PC-3 (cell line): ENCODE measurements around the gene DIAPH3. TPM values are rescaled to one million over a fixed set of nuclear protein-coding genes. Genes with fewer than 3 reads are reported as not detected.

ENCODE experiments used
- ATAC-seq: fragments of 200-7000 bp; cut with Tn5 transposase; 2 replicates; pipeline ENCODE4 v1.9.1; 2020; ENCODE audit warnings: mild to moderate bottlenecking, moderate library complexity
- BruUV-seq: library from RNA; stranded (reverse); fragments of 400-500 nt; replicated peaks from 2 replicates; lab custom pipeline; 2021; lab: Mats Ljungman, UMichigan
- CTCF ChIA-PET: fragments of 300-600 bp; sonication (Branson Sonifier 250); formaldehyde crosslinking; loops from one replicate; lab custom pipeline; 2022; ENCODE audit warnings: antibody characterized with exemption; lab: Charles Lee
- POLR2A ChIA-PET: fragments of 300-600 bp; sonication (Branson Sonifier 250); formaldehyde crosslinking; loops from one replicate; lab custom pipeline; 2022; ENCODE audit warnings: antibody characterized with exemption; ENCODE audit not compliant: unreplicated experiment; lab: Charles Lee
- DNase-seq: peaks from one replicate; pipeline ENCODE4 v3.0.0-alpha.2; 2015
- H2AFZ ChIP-seq: fragments of 300-600 bp; sonication (generic); 2 replicates; pipeline ENCODE4 v1.6.0; 2016; ENCODE audit warnings: antibody characterized with exemption, low read length
- H3F3A ChIP-seq: fragments of 300-600 bp; sonication (generic); one replicate; pipeline ENCODE4 v1.6.0; 2017; ENCODE audit warnings: antibody characterized with exemption, low read length, control low read depth, mild to moderate bottlenecking; ENCODE audit not compliant: unreplicated experiment
- H3K27ac ChIP-seq: fragments of 300-600 bp; sonication (generic); 2 replicates; pipeline ENCODE4 v1.5.1; 2016; ENCODE audit warnings: mild to moderate bottlenecking, low read length
- H3K27me3 ChIP-seq: fragments of 300-600 bp; sonication (generic); 2 replicates; pipeline ENCODE4 v1.6.1; 2016; ENCODE audit warnings: low read length, mixed read lengths
- H3K36me3 ChIP-seq: fragments of 300-600 bp; sonication (generic); 2 replicates; pipeline ENCODE4 v1.6.1; 2016; ENCODE audit warnings: low read depth, mixed run types, low read length, mixed read lengths
- H3K4me1 ChIP-seq: fragments of 300-600 bp; sonication (generic); 2 replicates; pipeline ENCODE4 v1.5.1; 2016; ENCODE audit warnings: low read length; ENCODE audit not compliant: insufficient read depth
- H3K4me2 ChIP-seq: fragments of 300-600 bp; sonication (generic); 2 replicates; pipeline ENCODE4 v1.6.0; 2016; ENCODE audit warnings: low read length
- H3K4me3 ChIP-seq: fragments of 300-600 bp; sonication (generic); 2 replicates; pipeline ENCODE4 v1.5.1; 2016; ENCODE audit warnings: mild to moderate bottlenecking, low read length, mixed read lengths
- H3K79me2 ChIP-seq: fragments of 300-600 bp; sonication (generic); 2 replicates; pipeline ENCODE4 v1.6.1; 2017; ENCODE audit warnings: low read length, mixed read lengths
- H3K9ac ChIP-seq: fragments of 300-600 bp; sonication (generic); 2 replicates; pipeline ENCODE4 v1.6.0; 2016; ENCODE audit warnings: mild to moderate bottlenecking, low read length
- H3K9me2 ChIP-seq: fragments of 300-600 bp; sonication (generic); replicated peaks from 2 replicates; pipeline ENCODE4 v1.6.1; 2016; ENCODE audit warnings: mixed run types, low read length, mixed read lengths
- H3K9me3 ChIP-seq: fragments of 300-600 bp; sonication (generic); 2 replicates; pipeline ENCODE4 v1.6.1; 2016; ENCODE audit warnings: low read length, mixed read lengths
- H4K20me1 ChIP-seq: fragments of 300-600 bp; sonication (generic); 2 replicates; pipeline ENCODE4 v1.6.1; 2016; ENCODE audit warnings: low read length, mixed read lengths
- CTCF ChIP-seq: fragments of 300-600 bp; sonication (generic); conservative IDR thresholded peaks from 2 replicates; pipeline ENCODE4 v1.5.1; 2017; ENCODE audit warnings: antibody characterized with exemption, low read depth, mild to moderate bottlenecking, low read length
- EZH2 ChIP-seq: fragments of 300-600 bp; sonication (generic); IDR thresholded peaks from one replicate; pipeline ENCODE4 v1.6.1; 2017; ENCODE audit warnings: antibody characterized with exemption, mild to moderate bottlenecking, low read length; ENCODE audit not compliant: unreplicated experiment
- EZH2phosphoT487 ChIP-seq: fragments of 300-600 bp; sonication (generic); IDR thresholded peaks from 2 replicates; pipeline ENCODE4 v1.6.1; 2018; ENCODE audit warnings: mild to moderate bottlenecking, antibody characterized with exemption, low read length, borderline replicate concordance
- intact Hi-C: fragments of 100-400 bp; cut with micrococcal nuclease; formaldehyde crosslinking; loops from 2 replicates; pipeline ENCODE4 v1.9.0; 2023
- total RNA-seq: library from RNA; depleted of rRNA; stranded (reverse); fragments of >200 nt; gene quantifications from 2 replicates; pipeline ENCODE4 v1.2.3, GENCODE V29; 2014

The DIAPH3 gene
- total RNA-seq, 1 experiment from 2014 or later = 7.6 TPM

DNA sequence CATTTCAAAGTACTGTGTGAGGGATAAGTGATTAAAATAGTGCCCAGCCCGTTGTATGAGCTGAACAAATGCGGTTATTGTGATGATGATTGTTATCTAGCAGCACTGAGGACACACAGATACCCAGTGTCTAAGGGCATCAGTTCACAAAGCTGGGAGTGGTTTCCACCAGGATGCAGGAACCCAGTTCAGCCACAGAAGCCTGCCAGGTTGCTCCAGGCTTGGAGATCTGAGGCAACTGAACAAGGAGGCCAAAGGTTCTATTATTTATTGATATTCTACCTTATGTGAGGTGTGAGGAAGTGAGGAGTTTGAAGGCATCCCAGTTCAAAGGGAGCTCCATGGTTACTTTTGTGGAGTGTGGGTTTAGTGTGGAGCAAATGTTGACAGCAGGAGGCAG, 13.2 kb downstream of the DIAPH3 start:
- POLR2A ChIA-PET = no interaction called here

GRCh38 chr13:60148918-60149317, 14.8 kb downstream of the DIAPH3 start:
- Histone ChIP-seq H4K20me1 (no peaks in the 10 kb centered on the region; the same call in 1 of the 2 replicates), H3K9me3 (no peaks in the 10 kb centered on the region), H3K4me3 (no peak overlapping the region), H3K27me3 (no peaks in the 10 kb centered on the region), H3K79me2 (peaks cover 77% of the 10 kb centered on the region), H3K9me2 (no peaks in the 10 kb centered on the region), H3F3A (no peaks in the 10 kb centered on the region), H3K4me2 (no peak overlapping the region), H3K36me3 (no peaks in the 10 kb centered on the region), H3K9ac (no peak overlapping the region), H2AFZ (no peak overlapping the region), H3K4me1 (peaks cover 5% of the 10 kb centered on the region; the same call in 1 of the 2 replicates), H3K27ac (no peak overlapping the region)
- ATAC-seq = no peak
- BruUV-seq = no TSS peak
- intact Hi-C loops = no loop called here
- no peak for DNase-seq
- POLR2A ChIA-PET = no interaction called here
- CTCF ChIA-PET = no interaction called here
- TF ChIP-seq EZH2phosphoT487 = no peak
- no peak for TF ChIP-seq CTCF
- no peak for TF ChIP-seq EZH2

More for the DNA sequence above, 13.2 kb downstream of the DIAPH3 start:
- H3K9me2 ChIP-seq = no peaks in the 10 kb centered on the region
- CTCF ChIA-PET = no interaction called here
- H3K79me2 ChIP-seq = peaks cover 80% of the 10 kb centered on the region
- no peaks in the 10 kb centered on the region for H3K4me1 ChIP-seq
- H2AFZ ChIP-seq = no peak overlapping the region
- no peaks in the 10 kb centered on the region for H3K27me3 ChIP-seq
- H3K9me3 ChIP-seq = no peaks in the 10 kb centered on the region
- H3K9ac ChIP-seq = no peak overlapping the region
- H3K4me3 ChIP-seq = no peak overlapping the region
- no peak overlapping the region for H3K4me2 ChIP-seq
- H4K20me1 ChIP-seq = no peaks in the 10 kb centered on the region
- no TSS peak for BruUV-seq
- TF ChIP-seq EZH2phosphoT487 (no peak), EZH2 (no peak), CTCF (no peak)
- H3F3A ChIP-seq = no peaks in the 10 kb centered on the region
- intact Hi-C loops = no loop called here
- DNase-seq (no peak), ATAC-seq (no peak)
- H3K27ac ChIP-seq = no peak overlapping the region
- no peaks in the 10 kb centered on the region for H3K36me3 ChIP-seq

DNA sequence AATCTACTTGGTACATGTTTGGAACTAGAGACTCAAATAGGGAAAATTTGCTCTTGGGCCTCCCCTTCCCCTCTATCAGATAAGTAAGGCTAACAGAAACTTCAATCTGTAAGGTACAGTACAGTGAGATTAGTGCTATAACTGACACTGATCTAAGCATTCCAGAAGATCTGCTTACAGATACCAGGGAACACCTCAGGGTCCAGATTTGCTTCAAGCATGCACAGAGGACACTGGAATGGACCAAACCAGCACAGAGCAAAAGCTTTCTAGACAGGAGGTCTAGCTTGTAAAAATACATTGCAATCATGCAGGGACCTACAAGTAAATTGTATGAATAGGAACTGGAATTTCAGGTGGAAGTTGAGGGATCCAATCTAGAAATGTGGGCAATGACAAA, 16.4 kb downstream of the DIAPH3 start:
- ChIA-PET CTCF (no interaction called here), POLR2A (no interaction called here)
- Histone ChIP-seq H3K27me3 (no peaks in the 10 kb centered on the region), H3K27ac (no peak overlapping the region), H3K9me2 (no peaks in the 10 kb centered on the region), H3K36me3 (no peaks in the 10 kb centered on the region), H3K9me3 (no peaks in the 10 kb centered on the region), H3K4me1 (peaks cover 10% of the 10 kb centered on the region; the same call in 1 of the 2 replicates), H3K9ac (no peak overlapping the region), H3K4me2 (no peak overlapping the region), H3F3A (no peaks in the 10 kb centered on the region), H3K79me2 (peaks cover 75% of the 10 kb centered on the region), H3K4me3 (no peak overlapping the region), H2AFZ (no peak overlapping the region), H4K20me1 (peaks cover 5% of the 10 kb centered on the region; the same call in 1 of the 2 replicates)
- BruUV-seq = no TSS peak
- intact Hi-C loops = no loop called here
- ATAC-seq (no peak), DNase-seq (no peak)
- TF ChIP-seq EZH2phosphoT487 = no peak
- no peak for TF ChIP-seq CTCF
- no peak for TF ChIP-seq EZH2
